Gastroesophageal sphincter (tissue), 3 donors: ENCODE measurements around the gene SERPINA4.

Source experiments
- CTCF ChIP-seq, 4 experiments: fragments of 200-600 bp in 2 of 4; fragments of 450-650 bp in 2 of 4; sonication (generic) in 1 of 4; IDR thresholded peaks; one replicate each; pipeline ENCODE4 v1.5.1; 2017 to 2019; ENCODE audit warnings: antibody characterized with exemption in 4 of 4, mild to moderate bottlenecking in 2 of 4, moderate library complexity in 2 of 4
- EP300 ChIP-seq: sonication (generic); formaldehyde crosslinking; IDR thresholded peaks from one replicate; pipeline ENCODE4 v1.6.1; 2017; ENCODE audit warnings: antibody characterized with exemption, mild to moderate bottlenecking

- TF ChIP-seq CTCF (IDR thresholded peaks at IDR 0.05) (no peak), EP300 (no peak)
These were observed 35.1 kb downstream of the SERPINA4 start for GRCh38 chr14:94596361-94596760.
